ENCODE results near the gene GUCY1A1.

- no peak for TF ChIP-seq CTCF (tag by site-specific recombination; IDR thresholded peaks at IDR 0.05)
- no peak for TF ChIP-seq SP2 (tag by site-specific recombination; IDR thresholded peaks at IDR 0.05)
- no peak for TF ChIP-seq ZNF175 (tag by site-specific recombination; IDR thresholded peaks at IDR 0.05)
- TF ChIP-seq ZNF10 (tag by site-specific recombination; IDR thresholded peaks at IDR 0.05) = no peak
- no peak for TF ChIP-seq YY1 (tag by site-specific recombination; IDR thresholded peaks at IDR 0.05)
- TF ChIP-seq REPIN1 (tag by site-specific recombination; IDR thresholded peaks at IDR 0.05; ENCODE audit: low read depth) = no peak
- no peak for TF ChIP-seq ZNF416 (tag by site-specific recombination; IDR thresholded peaks at IDR 0.05)
- no peak for TF ChIP-seq PBX3 (CRISPR knock-in tag; IDR thresholded peaks at IDR 0.05)
- TF ChIP-seq RBAK (tag by site-specific recombination; IDR thresholded peaks at IDR 0.05) = no peak
- TF ChIP-seq GLI2 (tag by site-specific recombination; IDR thresholded peaks at IDR 0.05; ENCODE audit: borderline replicate concordance, low read depth) = no peak
- no peak for TF ChIP-seq TCF7L2 (IDR thresholded peaks at IDR 0.05; ENCODE audit: borderline replicate concordance, low read depth, low read length)
- TF ChIP-seq GFI1B (tag by site-specific recombination; IDR thresholded peaks at IDR 0.05) = no peak
- no peak for TF ChIP-seq REST (tag by site-specific recombination; IDR thresholded peaks at IDR 0.05)
Measured at GRCh38 chr4:155632310-155632840, 34.3 kb upstream of the GUCY1A1 start.

All from HEK293 (cell line).